Keratinocyte (primary cell): ENCODE data around the gene PISD. TPM values are rescaled to one million over a fixed set of nuclear protein-coding genes. Genes with fewer than 3 reads are reported as not detected.

Source experiments
- DNase-seq: peaks from one replicate; pipeline ENCODE4 v3.0.0-alpha.2; 2011; ENCODE audit warnings: low read depth, missing footprints, low spot score
- FAIRE-seq: peaks from 2 replicates; lab custom pipeline; 2011; peaks lifted over from hg19 to GRCh38; lab: Jason Lieb, UNC
- H2AFZ ChIP-seq: 2 replicates; pipeline ENCODE4 v1.6.0; 2012; ENCODE audit warnings: low read length, control low read depth, inconsistent platforms; ENCODE audit not compliant: control insufficient read depth
- H3K27ac ChIP-seq: 2 replicates; pipeline ENCODE4 v1.5.1; 2011; ENCODE audit warnings: low read length; ENCODE audit not compliant: control insufficient read depth, insufficient read depth
- H3K27me3 ChIP-seq: 3 replicates; pipeline ENCODE4 v1.6.0; 2011; ENCODE audit warnings: low read length; ENCODE audit not compliant: control insufficient read depth, insufficient read depth; ENCODE audit errors: extremely low read depth
- H3K36me3 ChIP-seq, 2 experiments: 2 replicates in 1 of 2; 3 replicates in 1 of 2; pipeline ENCODE4 v1.5.1; 2011; ENCODE audit warnings: low read length in 2 of 2, mild to moderate bottlenecking in 1 of 2; ENCODE audit not compliant: control insufficient read depth in 2 of 2, insufficient read depth in 2 of 2; ENCODE audit errors: extremely low read depth in 1 of 2
- H3K4me1 ChIP-seq: 3 replicates; pipeline ENCODE4 v1.5.1; 2011; ENCODE audit warnings: low read length; ENCODE audit not compliant: control insufficient read depth, insufficient read depth; ENCODE audit errors: extremely low read depth
- H3K4me2 ChIP-seq: 3 replicates; pipeline ENCODE4 v1.6.0; 2011; ENCODE audit warnings: low read depth, low read length; ENCODE audit not compliant: control insufficient read depth, insufficient read depth; ENCODE audit errors: extremely low read depth
- H3K4me3 ChIP-seq, 3 experiments: fragments of 200-600 bp in 1 of 3; sonication (generic) in 1 of 3; 2 replicates in 2 of 3; 3 replicates in 1 of 3; pipeline ENCODE4 v1.5.1; 2011 to 2016; ENCODE audit warnings: low read length in 3 of 3, mild to moderate bottlenecking in 3 of 3, control low read depth in 2 of 3, inconsistent platforms in 1 of 3, low read depth in 1 of 3, mixed read lengths in 1 of 3, mixed run types in 1 of 3, moderate library complexity in 1 of 3; ENCODE audit not compliant: control insufficient read depth in 2 of 3, insufficient read depth in 2 of 3; ENCODE audit errors: extremely low read depth in 1 of 3
- H3K79me2 ChIP-seq: 2 replicates; pipeline ENCODE4 v1.6.0; 2012; ENCODE audit warnings: low read length; ENCODE audit not compliant: control insufficient read depth, insufficient read depth
- H3K9ac ChIP-seq: 3 replicates; pipeline ENCODE4 v1.6.0; 2011; ENCODE audit warnings: low read length; ENCODE audit not compliant: control insufficient read depth, insufficient read depth; ENCODE audit errors: extremely low read depth
- H3K9me1 ChIP-seq: 3 replicates; pipeline ENCODE4 v1.6.0; 2011; ENCODE audit warnings: low read length; ENCODE audit not compliant: control insufficient read depth, insufficient read depth; ENCODE audit errors: extremely low read depth
- H3K9me3 ChIP-seq: 2 replicates; pipeline ENCODE4 v1.5.1; 2012; ENCODE audit warnings: low read depth, low read length; ENCODE audit not compliant: control insufficient read depth
- H4K20me1 ChIP-seq: 3 replicates; pipeline ENCODE4 v1.6.0; 2011; ENCODE audit warnings: low read length; ENCODE audit not compliant: control insufficient read depth, insufficient read depth; ENCODE audit errors: extremely low read depth
- CTCF ChIP-seq, 3 experiments: IDR thresholded peaks in 1 of 3; conservative IDR thresholded peaks in 1 of 3; optimal IDR thresholded peaks in 1 of 3; 2 replicates in 2 of 3; 3 replicates in 1 of 3; pipeline versions ENCODE3 to v1.5.1; 2011; ENCODE audit warnings: low read length in 3 of 3, mild to moderate bottlenecking in 3 of 3, moderate library complexity in 2 of 3, control low read depth in 1 of 3, inconsistent platforms in 1 of 3; ENCODE audit not compliant: insufficient read depth in 2 of 3; ENCODE audit errors: extremely low read depth in 1 of 3
- EZH2 ChIP-seq: IDR thresholded peaks from one replicate; pipeline ENCODE4 v1.6.1; 2012; ENCODE audit warnings: inconsistent platforms, mild to moderate bottlenecking, low read length, moderate library complexity
- dilution Hi-C: fragments of 300-500 bp; cut with MboI; formaldehyde crosslinking; loops from one replicate; pipeline ENCODE4 v1.7.0; 2020; ENCODE audit warnings: low sequenced_read_pairs; ENCODE audit not compliant: extremely low pct_ligation_motif_present
- polyA plus RNA-seq, 5 experiments: library from polyadenylated mRNA; depleted of rRNA in 3 of 5; stranded (reverse) in 3 of 5; stranded (forward) in 1 of 5; unstranded in 1 of 5; fragments of >200 nt; gene quantifications; 1 replicate in 1 of 5; 2 replicates in 3 of 5; 3 replicates in 1 of 5; pipeline versions ENCODE4 v1.2.1 to v1.2.3, GENCODE V29; 2011 to 2012; ENCODE audit warnings: missing spikeins in 2 of 5, low read depth in 1 of 5, low replicate concordance in 1 of 5

Gene PISD
- polyA plus RNA-seq, 1 donor (not counting 4 experiments of a cell fraction or from before 2014, with no cell fraction given): 25.5 TPM

DNA sequence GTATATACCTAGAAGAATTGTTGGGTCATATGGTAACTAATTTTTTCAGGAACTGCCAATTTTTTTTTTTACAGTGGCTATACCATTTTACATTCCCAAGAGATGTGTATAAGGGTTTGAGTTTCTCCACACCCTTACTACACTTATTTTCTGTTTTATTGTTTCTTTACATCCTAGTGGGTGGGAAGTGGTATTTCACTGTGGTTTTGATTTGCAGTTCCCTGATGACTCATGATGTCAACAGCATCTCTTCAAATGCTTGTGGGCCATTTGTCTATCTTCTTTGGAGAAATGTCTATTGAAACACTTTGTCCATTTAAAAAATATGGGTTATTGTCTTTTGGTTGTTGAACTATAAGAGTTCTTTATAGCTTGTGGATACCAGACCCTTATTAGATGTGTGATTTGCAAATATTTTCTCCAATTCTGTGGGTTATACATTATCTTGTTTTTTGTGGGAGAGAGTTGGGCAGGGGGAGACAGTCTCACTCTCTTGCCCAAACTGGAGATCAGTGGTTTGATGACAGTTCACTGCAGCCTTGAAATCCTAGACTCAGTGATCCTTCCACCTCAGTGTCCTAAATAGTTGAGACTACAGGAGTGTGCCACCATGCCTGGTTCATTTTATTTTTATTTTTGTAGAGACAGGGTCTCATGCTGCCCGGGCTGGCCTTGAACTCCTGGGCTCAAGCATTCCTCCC is 30.3 kb upstream of the PISD start:
- no peaks in the 10 kb centered on the region for H3K9me3 ChIP-seq
- H3K27me3 ChIP-seq: no peaks in the 10 kb centered on the region
- no peak overlapping the region for H3K4me3 ChIP-seq
- no peaks in the 10 kb centered on the region for H3K4me1 ChIP-seq
- peaks cover 3 to 16% of the 10 kb centered on the region in 2 experiments for H3K36me3 ChIP-seq
- H4K20me1 ChIP-seq: no peaks in the 10 kb centered on the region
- no peak overlapping the region for H3K4me2 ChIP-seq
- no peak overlapping the region for H3K9ac ChIP-seq
- H3K27ac ChIP-seq: no peak overlapping the region
- no peaks in the 10 kb centered on the region for H3K9me1 ChIP-seq
- FAIRE-seq (peak; percentile 77), DNase-seq (peak; percentile 41)
- TF ChIP-seq EZH2 (no peak), CTCF (optimal IDR thresholded peaks at IDR 0.05 in 1 of 3, IDR thresholded peaks at IDR 0.05 in 1 of 3, conservative IDR thresholded peaks at IDR 0.05 in 1 of 3; ENCODE audit: extremely low read depth in 1 of 3, insufficient read depth in 2 of 3, low read length in 3 of 3) (peak in 1 of 3 experiments; percentile 16)
- H2AFZ ChIP-seq: no peak overlapping the region
- dilution Hi-C loops: no loop called here
- no peaks in the 10 kb centered on the region for H3K79me2 ChIP-seq

DNA sequence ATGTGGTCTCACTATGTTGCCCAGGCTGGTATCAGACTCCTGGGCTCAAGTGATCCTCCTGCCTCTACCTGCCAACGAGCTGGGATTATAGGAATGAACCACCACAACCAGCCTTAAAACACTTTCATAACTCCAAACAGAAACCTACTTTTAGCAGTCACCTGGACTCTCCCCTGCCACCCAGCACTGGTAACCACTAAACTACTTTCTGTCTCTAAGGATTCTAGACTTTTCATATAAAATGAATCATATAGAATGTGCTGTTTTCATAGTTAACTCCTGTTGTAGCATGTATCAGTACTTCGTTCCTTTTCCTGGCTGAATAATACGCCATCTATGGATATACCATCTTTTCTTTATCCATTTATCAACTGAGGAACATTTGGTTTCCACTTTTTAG is 29.4 kb upstream of the PISD start:
- FAIRE-seq: no peak
- H3K36me3 ChIP-seq: peaks cover 7 to 16% of the 10 kb centered on the region in 2 experiments
- dilution Hi-C loops: no loop called here

More for the DNA sequence above, 29.4 kb upstream of the PISD start:
- Histone ChIP-seq H3K4me3 (no peak overlapping the region), H3K9me3 (no peaks in the 10 kb centered on the region), H3K9me1 (no peaks in the 10 kb centered on the region), H3K27me3 (no peaks in the 10 kb centered on the region), H3K4me2 (no peak overlapping the region), H2AFZ (no peak overlapping the region), H4K20me1 (no peaks in the 10 kb centered on the region), H3K9ac (no peak overlapping the region), H3K27ac (no peak overlapping the region), H3K79me2 (no peaks in the 10 kb centered on the region), H3K4me1 (no peaks in the 10 kb centered on the region)
- no peak for DNase-seq
- TF ChIP-seq EZH2: no peak
- TF ChIP-seq CTCF (optimal IDR thresholded peaks at IDR 0.05 in 1 of 3, IDR thresholded peaks at IDR 0.05 in 1 of 3, conservative IDR thresholded peaks at IDR 0.05 in 1 of 3; ENCODE audit: extremely low read depth in 1 of 3, insufficient read depth in 2 of 3, low read length in 3 of 3): no peak
